ENCODE data around the gene FAM174B.

DNA sequence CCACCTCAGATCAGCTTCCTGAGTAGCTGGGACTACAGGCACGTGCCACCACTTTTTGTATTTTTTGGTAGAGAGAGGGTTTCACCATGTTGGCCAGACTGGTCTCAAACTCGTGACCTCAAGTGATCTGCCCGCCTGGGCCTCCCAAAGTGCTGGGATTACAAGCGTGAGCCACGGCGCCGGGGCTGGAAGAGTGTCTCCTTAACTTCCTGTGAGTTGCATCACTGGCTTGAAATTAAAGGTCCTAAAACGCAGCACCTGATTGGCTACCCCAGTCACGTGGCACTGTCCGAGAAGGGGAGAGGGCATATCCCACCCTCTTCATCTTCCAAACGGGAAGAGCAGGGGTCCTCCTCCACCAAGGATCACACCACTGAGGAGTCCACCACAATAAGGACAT is 5.5 kb upstream of the FAM174B start:
- TF ChIP-seq POLR2A (IDR thresholded peaks at IDR 0.05; ENCODE audit: low read length), result no peak
- TF ChIP-seq GATA1 (IDR thresholded peaks at IDR 0.05; ENCODE audit: low read depth, low read length), result no peak
